GM21515 (cell line): ENCODE data around the gene WBP1.
"Not testable (repeated sequence)": the region's sequence is repeated elsewhere in the genome, so short reads cannot be mapped to it uniquely, and the experiment has no call there.

Experiments
- ATAC-seq: cut with Tn5 transposase; IDR thresholded peaks from one replicate; pipeline ENCODE4 v1.9.1; 2021; ENCODE audit not compliant: unreplicated experiment

WBP1 gene

GRCh38 chr2:74448771-74449170 is 9.5 kb upstream of the WBP1 start:
- no peak for ATAC-seq

- no peak for ATAC-seq
Observed at GRCh38 chr2:74450570-74451190, 7.6 kb upstream of the WBP1 start.

- ATAC-seq, result peak; percentile 42
Observed at GRCh38 chr2:74454654-74455511, 3.4 kb upstream of the WBP1 start, which contains the start of gene INO80B. INO80B (plus strand) TSS chr2:74455087; CDS start chr2:74455117, 30 bp downstream.

- no peak for ATAC-seq
Observed at GRCh38 chr2:74457129-74457548, 1.1 kb upstream of the WBP1 start.

GRCh38 chr2:74457549-74458131 is 598 bp upstream of the WBP1 start:
- ATAC-seq, result peak; percentile 38

DNA sequence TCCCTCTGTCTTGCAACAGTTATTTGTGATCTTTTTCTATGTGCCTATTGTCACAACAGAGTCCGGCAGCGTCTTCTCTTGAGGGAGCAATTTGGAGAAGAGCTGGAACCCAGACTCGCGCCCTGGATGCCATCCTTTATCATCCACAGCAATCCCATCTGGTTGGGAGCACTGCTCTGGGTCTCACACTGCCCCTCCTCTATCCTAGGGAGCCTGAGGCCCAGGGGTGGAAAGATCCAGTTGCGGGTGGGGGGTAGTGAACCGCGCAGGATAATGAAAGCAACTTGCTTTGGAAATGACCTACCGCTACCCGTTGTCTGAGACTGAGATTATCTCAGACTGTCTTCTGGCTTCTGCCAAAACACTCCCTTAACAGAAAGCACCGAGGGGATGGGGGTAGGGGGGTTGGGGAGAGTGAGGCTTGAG is 713 bp downstream of the WBP1 start:
- no peak for ATAC-seq

- not testable (repeated sequence) for ATAC-seq
Observed at GRCh38 chr2:74459503-74460118, 1.4 kb downstream of the WBP1 start.

DNA sequence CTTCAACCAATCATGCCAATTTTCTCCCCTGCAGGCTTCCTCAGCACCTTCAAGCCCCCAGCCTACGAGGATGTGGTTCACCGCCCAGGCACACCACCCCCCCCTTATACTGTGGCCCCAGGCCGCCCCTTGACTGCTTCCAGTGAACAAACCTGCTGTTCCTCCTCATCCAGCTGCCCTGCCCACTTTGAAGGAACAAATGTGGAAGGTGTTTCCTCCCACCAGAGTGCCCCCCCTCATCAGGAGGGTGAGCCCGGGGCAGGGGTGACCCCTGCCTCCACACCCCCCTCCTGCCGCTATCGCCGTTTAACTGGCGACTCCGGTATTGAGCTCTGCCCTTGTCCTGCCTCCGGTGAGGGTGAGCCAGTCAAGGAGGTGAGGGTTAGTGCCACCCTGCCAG is 1.9 kb downstream of the WBP1 start:
- not testable (repeated sequence) for ATAC-seq

DNA sequence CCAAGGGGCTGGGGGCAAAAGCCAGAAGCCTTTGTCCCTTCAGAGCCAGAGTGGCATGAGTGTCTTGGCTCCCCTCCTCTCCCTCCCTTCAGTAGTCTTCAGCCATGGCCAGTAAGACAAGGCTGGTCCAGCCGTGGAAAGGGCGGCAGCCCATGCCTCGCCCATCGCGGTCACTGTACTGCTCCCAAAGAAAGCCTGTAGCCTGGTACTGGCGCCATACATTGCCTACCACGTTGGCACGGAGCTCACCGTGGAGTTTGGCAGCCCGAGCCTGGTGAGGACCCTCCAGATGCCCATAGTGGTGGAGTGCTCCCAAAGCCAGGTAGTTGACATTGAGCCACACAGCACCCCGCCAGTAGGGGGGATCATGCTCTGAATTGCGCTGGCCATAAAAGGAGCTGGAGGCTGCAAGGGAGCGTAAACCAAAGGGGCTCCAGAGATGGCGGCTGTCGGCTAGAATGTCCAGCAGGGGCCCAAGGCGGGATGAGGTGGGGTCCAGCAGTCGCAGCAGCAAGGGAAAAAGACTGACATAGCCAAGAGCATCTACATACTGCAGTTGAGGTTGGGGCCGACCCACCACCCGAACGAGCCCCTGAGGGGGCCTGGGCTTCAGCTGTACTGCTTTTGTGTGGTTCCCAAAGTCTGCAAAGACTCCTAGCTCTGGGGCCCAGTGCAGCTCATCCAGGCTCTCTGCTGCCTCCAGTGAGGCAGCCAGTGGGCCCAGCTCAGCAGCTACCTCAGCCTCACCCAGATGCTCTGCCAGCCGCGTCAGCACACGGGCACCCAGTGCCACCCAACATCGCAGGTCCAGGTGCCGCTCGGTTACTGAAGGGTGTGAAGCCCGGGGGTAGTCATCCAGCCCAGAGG is 3.2 kb downstream of the WBP1 start:
- no peak for ATAC-seq

- ATAC-seq, result no peak
Observed at GRCh38 chr2:74462054-74462785, 4.0 kb downstream of the WBP1 start.

GRCh38 chr2:74462786-74463105 is 4.5 kb downstream of the WBP1 start:
- no peak for ATAC-seq

DNA sequence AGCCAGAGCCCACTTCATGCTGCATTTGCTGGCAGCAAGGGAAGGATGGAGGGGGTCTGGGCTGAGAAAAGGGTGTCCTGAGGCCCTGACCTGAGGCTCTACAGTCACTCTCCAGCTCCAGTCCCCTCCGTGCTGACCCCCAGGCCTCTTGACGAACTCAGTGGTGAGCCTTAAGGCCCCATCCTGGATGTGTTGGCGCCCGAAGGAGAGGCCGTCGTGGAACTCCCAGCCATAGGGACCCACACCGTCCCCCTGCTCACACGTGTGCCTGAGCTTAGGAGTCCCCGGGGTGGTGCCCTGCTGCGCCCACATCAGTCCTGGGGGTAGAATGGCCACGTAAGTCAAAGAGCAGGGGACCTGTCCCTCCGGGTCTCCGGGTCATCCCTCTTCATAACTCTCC is 6.2 kb downstream of the WBP1 start:
- ATAC-seq, result no peak

DNA sequence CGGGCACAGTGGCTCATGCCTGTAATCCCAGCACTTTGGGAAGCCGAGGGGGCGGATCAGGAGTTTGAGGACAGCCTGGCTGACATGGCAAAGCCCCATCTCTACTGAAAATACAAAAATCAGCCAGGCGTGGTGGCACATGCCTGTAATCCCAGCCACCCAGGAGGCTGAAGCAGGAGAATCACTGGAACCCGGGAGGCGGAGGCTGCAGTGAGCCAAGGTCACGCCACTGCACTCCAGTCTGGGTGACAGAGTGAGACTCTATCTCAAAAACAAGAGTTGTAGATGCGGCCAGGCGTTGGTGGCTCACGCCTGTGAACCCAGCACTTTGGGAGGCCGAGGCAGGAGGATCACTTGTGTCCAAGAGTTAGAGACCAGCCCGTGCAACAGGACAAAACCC is 12.5 kb downstream of the WBP1 start:
- ATAC-seq, result not testable (repeated sequence)

DNA sequence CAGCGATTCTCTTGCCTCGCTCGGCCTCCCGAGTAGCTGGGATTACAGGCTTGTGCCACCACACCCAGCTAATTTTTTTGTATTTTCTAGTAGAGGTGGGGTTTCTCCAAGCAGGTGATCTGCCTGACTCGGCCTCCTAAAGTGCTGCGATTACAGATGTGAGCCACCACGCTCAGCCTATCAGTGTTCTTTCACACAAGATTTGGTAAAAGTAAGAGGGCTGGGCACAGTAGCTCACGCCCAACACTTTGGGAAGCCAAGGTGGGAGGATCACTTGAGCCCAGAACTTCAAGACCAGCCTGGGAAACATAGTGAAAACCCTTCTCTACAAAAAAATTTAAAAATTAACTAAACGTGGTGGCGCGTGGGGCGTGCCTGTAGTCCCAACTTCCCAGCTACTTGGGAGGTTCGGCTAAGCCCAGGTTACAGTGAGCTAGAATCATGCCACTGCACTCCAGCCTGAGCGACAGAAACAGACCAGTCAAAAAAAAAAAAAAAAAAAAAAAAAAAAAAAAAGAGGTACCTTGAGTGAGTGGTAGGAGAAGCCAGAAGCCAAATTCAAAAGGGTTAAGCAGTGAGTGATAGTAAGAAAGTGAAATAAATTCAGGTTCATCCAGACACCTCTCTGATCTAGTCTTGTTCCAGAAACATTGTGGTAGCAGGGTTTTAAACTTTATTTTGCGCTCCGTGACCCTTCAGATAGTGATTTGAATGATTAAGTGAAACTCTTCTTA is 13.3 kb downstream of the WBP1 start:
- no peak for ATAC-seq

GRCh38 chr2:74472086-74472944 is 14.1 kb downstream of the WBP1 start, which contains the start of gene MRPL53:
MRPL53 (minus strand) TSS chr2:74472680; CDS start chr2:74472660, 20 bp downstream.
- peak; percentile 84 for ATAC-seq

GRCh38 chr2:74472945-74473258 is 14.7 kb downstream of the WBP1 start:
- no peak for ATAC-seq

DNA sequence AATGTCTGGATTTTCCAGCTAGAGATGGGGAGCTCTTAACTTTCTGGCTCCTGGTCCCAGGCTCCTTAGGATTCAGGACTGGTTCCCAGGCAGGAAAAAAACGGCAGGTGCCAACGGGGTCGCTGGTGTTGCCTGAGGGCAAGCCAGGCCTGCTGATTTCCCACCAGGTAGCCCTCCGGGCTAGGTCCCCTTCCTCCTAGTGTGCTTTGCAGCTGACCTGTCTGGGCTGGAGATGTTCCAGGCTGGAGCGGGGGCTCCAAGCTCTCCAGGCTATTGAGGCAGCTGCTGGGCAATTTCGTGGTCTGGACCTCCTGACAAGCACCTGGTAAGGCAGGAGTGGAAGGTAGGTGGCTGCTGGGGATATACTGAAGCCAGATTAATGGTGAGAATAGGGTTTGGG is 16.2 kb downstream of the WBP1 start:
- no peak for ATAC-seq

GRCh38 chr2:74474899-74475298 is 16.7 kb downstream of the WBP1 start:
- no peak for ATAC-seq
